Testis (tissue), 3 donors: ENCODE measurements around the gene MAP4K4. TPM values are rescaled to one million over a fixed set of nuclear protein-coding genes. Genes with fewer than 3 reads are reported as not detected.

Experiments used
- DNase-seq: peaks from one replicate; pipeline ENCODE4 v3.0.0-alpha.2; 2019
- H3K27ac ChIP-seq, 2 donors: fragments of 200-600 bp; sonication (generic); one replicate each; pipeline ENCODE4 v1.5.1; 2019
- H3K27me3 ChIP-seq: fragments of 200-600 bp; sonication (generic); one replicate; pipeline ENCODE4 v1.5.1; 2019
- H3K36me3 ChIP-seq: fragments of 200-600 bp; sonication (generic); one replicate; pipeline ENCODE4 v1.5.1; 2017; ENCODE audit warnings: low read depth; ENCODE audit errors: missing control alignments
- H3K4me1 ChIP-seq: fragments of 200-600 bp; sonication (generic); one replicate; pipeline ENCODE4 v1.5.1; 2019
- H3K4me3 ChIP-seq, 2 donors: fragments of 200-600 bp; sonication (generic); one replicate each; pipeline ENCODE4 v1.5.1; 2017 to 2019
- H3K9me3 ChIP-seq: fragments of 200-600 bp; sonication (generic); one replicate; pipeline ENCODE4 v1.5.1; 2017
- CTCF ChIP-seq, 3 experiments: fragments of 450-650 bp in 2 of 3; fragments of 200-600 bp in 1 of 3; sonication (generic) in 1 of 3; IDR thresholded peaks; one replicate each; pipeline ENCODE4 v1.5.1; 2016 to 2019; ENCODE audit warnings: antibody characterized with exemption in 3 of 3, mild to moderate bottlenecking in 2 of 3, moderate library complexity in 1 of 3
- POLR2A ChIP-seq: fragments of 450-650 bp; IDR thresholded peaks from one replicate; pipeline ENCODE4 v1.6.1; 2017; ENCODE audit warnings: antibody characterized with exemption, mild to moderate bottlenecking, moderate library complexity
- WGBS, 2 donors: methylation state at CpG; one replicate each; pipeline ENCODE4 v1.1.5; 2018; 5-methylcytosine and 5-hydroxymethylcytosine counted together
- intact Hi-C: fragments of 100-400 bp; cut with DNase I; formaldehyde crosslinking; loops from one replicate; pipeline ENCODE4 v1.15.1; 2023; ENCODE audit warnings: low total_unique reads
- polyA plus RNA-seq: library from polyadenylated mRNA; stranded (reverse); fragments of 350-450 nt; fragmentation: Illumina TruSeq; extraction: RNeasy Lipid Tissue Mini Kit (QIAGEN cat#74804); gene quantifications from one replicate; pipeline ENCODE4 v1.2.3, GENCODE V29; 2014; ENCODE audit warnings: low read depth, low replicate concordance; ENCODE audit not compliant: insufficient read depth
- total RNA-seq, 2 donors: library from RNA; depleted of rRNA; stranded (reverse); fragments of >200 nt; gene quantifications; one replicate each; pipeline ENCODE4 v1.2.3, GENCODE V29; 2016

MAP4K4 gene
- total and polyA plus RNA-seq, 3 donors from 2014 or later, result 88.2 to 194 (median 174) TPM

GRCh38 chr2:101817481-101817880 lies 120.0 kb downstream of the MAP4K4 start:
- Histone ChIP-seq H3K27ac (no peak overlapping the region), H3K27me3 (no peaks in the 10 kb centered on the region), H3K4me3 (no peak overlapping the region), H3K36me3 (no peaks in the 10 kb centered on the region), H3K9me3 (no peaks in the 10 kb centered on the region), H3K4me1 (peaks cover 14% of the 10 kb centered on the region)
- no peak for TF ChIP-seq CTCF (IDR thresholded peaks at IDR 0.05)
- no peak for TF ChIP-seq POLR2A
- WGBS, 2 donors, result 92 to 95% methylated on average over 6 of the region's 6 CpGs
- intact Hi-C loops, result no loop called here
- no peak for DNase-seq

- no peak for DNase-seq
- TF ChIP-seq POLR2A (no peak), CTCF (IDR thresholded peaks at IDR 0.05) (no peak)
- Histone ChIP-seq H3K4me1 (peaks cover 14% of the 10 kb centered on the region), H3K36me3 (no peaks in the 10 kb centered on the region), H3K27me3 (no peaks in the 10 kb centered on the region), H3K27ac (no peak overlapping the region), H3K4me3 (no peak overlapping the region), H3K9me3 (no peaks in the 10 kb centered on the region)
- 90 to 100% methylated on average over 1 of the region's 1 CpG for WGBS, 2 donors
- intact Hi-C loops, result no loop called here
These were observed 121.3 kb downstream of the MAP4K4 start for GRCh38 chr2:101818531-101819451.

GRCh38 chr2:101820519-101820918 lies 123.0 kb downstream of the MAP4K4 start:
- intact Hi-C loops, result loop anchor here (10.0 kb wide), 1 partner anchor 306 kb away; no protein-coding TSS in a partner anchor
- 71 to 75% methylated on average over 4 of the region's 4 CpGs for WGBS, 2 donors

GRCh38 chr2:101821059-101821805 lies 123.7 kb downstream of the MAP4K4 start:
- no peaks in the 10 kb centered on the region for H3K36me3 ChIP-seq
- peaks cover 6% of the 10 kb centered on the region for H3K4me1 ChIP-seq
- no peak overlapping the region for H3K27ac ChIP-seq
- 84 to 96% methylated on average over 3 of the region's 3 CpGs for WGBS, 2 donors
- no peak for TF ChIP-seq POLR2A
- TF ChIP-seq CTCF (IDR thresholded peaks at IDR 0.05), result no peak
- intact Hi-C loops, result loop anchor here (10.0 kb wide), 1 partner anchor 306 kb away; no protein-coding TSS in a partner anchor
- DNase-seq, result no peak
- H3K27me3 ChIP-seq, result no peaks in the 10 kb centered on the region
- no peaks in the 10 kb centered on the region for H3K9me3 ChIP-seq
- H3K4me3 ChIP-seq, result no peak overlapping the region

More at GRCh38 chr2:101820519-101820918, 123.0 kb downstream of the MAP4K4 start:
- peaks cover 13% of the 10 kb centered on the region for H3K4me1 ChIP-seq
- no peaks in the 10 kb centered on the region for H3K27me3 ChIP-seq
- DNase-seq, result no peak
- H3K4me3 ChIP-seq, result no peak overlapping the region
- H3K36me3 ChIP-seq, result no peaks in the 10 kb centered on the region
- H3K27ac ChIP-seq, result no peak overlapping the region
- no peaks in the 10 kb centered on the region for H3K9me3 ChIP-seq
- TF ChIP-seq POLR2A, result no peak
- TF ChIP-seq CTCF (IDR thresholded peaks at IDR 0.05), result no peak
